HG02588 (cell line): ENCODE data around the gene UCHL3.

Source experiments
- ATAC-seq: cut with Tn5 transposase; IDR thresholded peaks from one replicate; pipeline ENCODE4 v1.9.1; 2021; ENCODE audit warnings: mild to moderate bottlenecking, moderate library complexity; ENCODE audit not compliant: unreplicated experiment

The UCHL3 gene

DNA sequence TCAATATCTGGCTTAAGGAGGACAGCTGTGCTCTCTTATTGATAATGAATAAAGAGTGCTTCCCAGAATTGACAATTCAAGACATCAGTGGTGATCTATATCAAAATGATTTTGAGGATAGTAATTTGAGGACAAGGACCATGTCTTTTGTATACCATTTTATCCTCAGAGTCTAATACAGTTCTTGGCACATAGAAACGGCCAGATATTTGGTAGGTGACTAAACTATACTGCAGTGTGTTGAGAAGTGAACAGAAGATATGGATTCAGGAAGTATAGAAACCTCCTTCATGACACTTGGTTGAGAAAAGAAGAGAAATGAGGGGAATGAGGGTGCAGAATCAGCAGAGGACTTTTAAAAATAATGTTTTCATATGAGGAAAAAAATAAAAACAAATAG, 70.4 kb downstream of the UCHL3 start:
- no peak for ATAC-seq

DNA sequence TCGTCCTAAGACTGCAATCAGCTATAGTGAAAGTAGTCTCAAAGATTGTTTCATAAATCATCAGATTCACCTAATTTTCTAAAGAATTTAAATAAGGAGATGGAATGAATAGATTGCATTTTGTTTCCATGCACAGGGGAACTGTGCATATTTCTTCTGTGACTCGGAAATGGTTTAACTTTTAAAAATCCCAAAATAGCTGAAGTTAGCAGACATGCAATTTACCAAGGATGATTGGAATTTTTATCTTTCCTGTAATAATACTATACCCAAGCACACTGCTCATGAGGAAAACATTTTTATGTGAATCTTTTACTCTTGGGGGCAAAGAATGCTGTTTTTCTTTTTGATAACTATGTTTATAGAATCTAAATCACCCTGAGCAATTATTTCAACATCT, 71.6 kb downstream of the UCHL3 start:
- no peak for ATAC-seq

DNA sequence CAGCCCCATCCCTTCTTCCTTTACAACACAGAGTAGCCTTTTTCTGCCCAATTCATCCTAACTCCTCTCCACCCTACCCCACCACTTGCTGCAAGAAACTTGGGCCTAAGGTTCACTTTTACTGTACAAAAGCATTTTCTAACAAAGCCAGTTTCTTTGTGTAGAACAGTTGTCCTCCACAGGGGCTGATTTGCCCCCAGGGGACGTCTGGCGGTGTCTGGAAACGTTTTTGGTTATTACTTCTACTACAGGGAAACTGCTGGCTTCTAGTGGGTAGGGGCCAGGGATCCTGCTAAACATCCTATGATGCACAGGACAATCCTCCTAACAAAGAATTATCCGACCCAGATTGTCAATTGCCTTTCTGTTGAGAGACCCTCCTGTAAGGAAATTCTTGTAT, 79.2 kb downstream of the UCHL3 start:
- no peak for ATAC-seq

DNA sequence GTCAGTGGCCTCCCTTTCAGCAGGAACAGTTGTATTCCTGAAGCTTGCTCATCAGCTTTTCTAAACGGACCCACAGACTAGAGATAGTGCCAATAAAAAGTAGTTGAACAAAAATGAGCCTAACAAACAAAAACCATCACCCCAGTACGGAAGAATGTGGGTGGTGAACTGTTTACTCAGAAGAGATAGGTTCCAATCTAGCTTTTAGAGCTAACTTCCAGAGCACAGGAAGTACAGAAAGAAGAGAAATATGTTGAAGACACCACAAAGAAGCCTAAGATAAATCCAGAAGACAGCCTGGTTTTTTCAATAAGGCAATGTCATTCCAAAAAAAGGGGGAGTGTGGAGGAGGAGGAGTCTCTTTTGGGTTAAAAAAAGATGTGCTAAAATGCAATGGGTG, 83.7 kb downstream of the UCHL3 start:
- no peak for ATAC-seq

DNA sequence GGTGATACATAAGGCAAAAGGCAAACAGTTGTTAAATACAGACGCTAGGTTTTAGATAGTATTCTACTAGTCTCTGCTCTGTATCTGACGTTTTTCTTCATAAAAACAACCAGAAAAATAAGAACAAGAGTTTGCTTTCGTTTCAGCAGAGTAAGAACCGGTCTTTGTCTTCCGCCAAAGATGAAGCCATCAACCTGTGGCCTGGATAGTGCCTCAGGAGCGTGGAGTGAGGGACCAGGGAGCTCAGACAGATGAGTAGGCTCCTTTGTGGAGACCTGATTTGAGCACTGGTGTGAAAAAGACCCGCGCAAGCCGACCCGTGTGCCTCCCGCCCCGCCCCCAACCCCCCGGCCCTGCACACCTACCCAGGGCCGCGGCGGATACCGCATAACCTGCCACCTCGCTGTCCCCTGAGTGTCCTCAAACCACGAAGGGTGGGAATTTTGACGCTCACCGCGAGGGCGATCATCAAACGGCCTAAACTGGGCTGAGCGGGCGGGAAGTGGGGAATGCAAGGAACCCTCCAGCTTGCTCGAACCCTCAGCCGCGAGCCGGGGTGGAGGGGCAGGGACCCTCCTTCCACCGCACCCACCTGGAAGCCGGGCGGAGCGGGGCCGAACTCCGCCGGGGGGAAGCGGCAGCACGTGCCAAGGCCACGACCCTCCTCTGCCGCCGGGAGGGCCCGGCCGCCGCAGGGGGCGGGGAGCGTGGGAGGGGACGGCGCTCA, 85.7 kb downstream of the UCHL3 start:
- no peak for ATAC-seq

DNA sequence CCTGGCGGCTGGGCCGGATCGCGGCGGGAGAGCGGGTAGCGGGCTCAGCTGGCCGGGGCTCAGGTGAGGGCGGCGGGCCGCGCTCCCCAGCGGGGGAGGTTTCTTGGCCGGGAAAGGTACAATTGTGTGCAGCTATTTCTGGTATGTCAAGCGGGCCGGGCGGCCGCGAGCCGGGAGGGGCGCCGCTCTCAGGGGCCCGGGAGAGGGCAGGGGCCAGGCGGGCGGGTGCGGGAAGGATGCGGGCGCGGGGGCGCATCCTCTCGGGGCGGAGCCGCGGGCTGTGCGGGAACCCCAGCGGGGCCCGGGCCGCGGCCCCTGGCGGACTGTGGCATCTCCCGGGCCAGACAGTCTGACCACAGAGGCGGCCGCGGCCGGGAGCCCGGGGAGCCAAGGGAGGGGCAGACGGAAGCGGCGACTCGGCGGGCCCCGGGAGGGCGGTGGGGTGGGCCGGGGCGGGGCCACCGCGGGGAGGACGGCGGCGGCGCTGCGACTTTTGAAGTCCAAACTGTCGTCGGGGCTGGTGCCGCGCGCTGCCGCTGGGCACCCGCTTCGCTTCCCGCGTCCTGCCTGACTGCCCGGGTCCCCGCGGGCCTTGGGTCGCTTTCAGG, 86.3 kb downstream of the UCHL3 start, which contains the start of gene LMO7:
Gene LMO7, plus strand, starts transcription at position 503 of the 608 bp plus-strand sequence. CDS start 328 bp downstream, outside the sequence.
- ATAC-seq: peak; percentile 60

DNA sequence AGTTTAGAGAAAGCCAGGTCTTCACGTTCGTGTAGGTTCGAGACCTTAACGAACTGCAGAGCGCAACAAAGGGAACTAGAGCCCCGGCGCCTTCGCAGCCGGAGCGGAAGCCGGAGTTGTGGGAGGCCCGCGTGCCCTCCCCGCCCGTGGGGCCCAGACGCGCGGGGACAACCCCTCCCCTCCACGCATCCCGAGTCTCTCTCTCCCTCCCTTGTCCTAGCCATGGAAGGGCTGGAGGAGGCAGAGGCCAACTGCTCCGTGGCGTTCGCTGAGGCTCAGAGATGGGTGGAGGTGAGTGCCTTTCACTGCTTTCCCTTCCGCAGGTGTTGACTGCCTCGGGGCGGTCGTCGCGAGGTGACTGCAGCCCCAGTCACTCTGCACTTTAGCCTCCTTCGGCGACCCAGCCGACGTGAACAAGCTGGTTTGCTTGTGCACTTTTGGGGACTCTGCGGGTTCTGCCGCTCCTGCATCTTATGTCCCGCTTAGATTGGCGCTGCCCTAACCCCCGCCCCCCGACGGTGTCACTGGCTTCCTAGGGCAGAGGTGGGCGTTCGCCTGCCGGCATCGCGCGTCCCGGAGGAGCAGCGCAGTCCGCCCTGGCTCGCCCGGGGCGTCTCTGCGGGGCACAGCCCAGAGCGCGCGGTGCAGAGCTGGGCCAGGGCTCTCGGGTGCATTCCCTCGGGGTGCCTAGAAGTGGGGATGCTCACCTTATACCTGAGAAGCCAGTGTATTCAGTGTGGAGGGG, 87.0 kb downstream of the UCHL3 start:
- peak; percentile 47 for ATAC-seq

DNA sequence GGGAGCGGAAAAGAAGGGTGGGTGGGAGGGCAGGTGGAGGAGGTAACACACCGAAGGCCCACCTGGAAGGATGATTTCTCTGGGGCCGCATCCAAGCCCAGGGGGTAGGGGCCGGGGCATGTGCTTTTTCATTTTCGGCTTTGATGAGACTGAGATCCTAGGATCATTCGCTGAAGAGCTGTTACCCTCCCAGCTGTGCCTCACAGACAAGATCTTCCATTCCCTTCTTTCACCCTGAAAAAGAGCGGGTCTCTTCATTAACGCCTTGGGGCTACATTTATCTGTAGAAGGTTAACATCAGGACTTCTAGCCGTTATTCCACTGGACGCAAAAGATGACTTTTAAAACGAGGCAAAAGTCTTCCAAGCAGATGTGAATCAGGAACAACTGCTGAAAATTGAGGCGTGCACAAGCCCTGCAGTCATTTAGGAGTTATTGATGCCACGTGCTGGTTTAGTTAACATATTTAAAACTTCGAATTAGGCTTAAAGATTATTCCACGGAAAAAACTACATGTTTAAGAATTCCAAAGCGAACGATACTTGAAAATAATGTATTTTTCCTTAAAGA, 87.7 kb downstream of the UCHL3 start:
- ATAC-seq: no peak

DNA sequence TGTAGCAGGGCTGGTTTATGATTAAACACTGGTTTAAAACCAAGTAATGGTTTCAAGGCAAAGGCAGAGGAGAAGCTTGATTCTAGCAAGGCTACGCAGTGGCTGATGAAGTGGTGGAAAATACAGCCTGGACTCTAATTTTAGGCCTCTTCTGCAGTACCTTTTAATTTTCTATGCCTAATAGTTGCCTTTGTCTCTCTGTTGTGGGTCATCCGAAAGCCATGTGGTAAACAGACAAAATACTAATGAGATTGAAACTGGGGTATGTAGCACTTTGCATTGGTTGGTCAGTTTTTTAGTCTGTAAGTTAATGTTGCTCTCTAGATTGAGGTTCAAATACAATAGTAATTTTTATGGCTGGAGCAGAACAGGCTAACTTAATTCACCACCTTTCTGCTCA, 89.9 kb downstream of the UCHL3 start:
- ATAC-seq: no peak

DNA sequence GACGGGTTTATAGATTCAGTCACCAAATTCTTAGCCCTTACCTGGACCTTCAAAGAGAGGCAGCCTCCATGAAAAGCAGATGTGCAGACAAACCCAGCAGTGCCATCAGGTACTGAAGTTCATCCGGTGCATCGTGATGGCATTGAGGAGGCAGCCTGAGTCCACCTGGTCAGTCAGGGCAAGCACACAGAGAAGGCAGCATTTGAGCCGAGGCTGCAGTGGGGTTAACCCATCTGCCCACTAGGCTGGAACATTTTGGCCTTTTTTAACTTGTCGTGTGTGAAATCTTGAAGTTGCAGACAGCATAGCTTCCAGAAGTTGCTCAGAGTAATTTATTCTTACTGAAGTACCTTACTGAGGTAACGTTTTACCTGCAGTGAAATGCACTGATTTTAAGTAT, 91.4 kb downstream of the UCHL3 start:
- ATAC-seq: no peak

DNA sequence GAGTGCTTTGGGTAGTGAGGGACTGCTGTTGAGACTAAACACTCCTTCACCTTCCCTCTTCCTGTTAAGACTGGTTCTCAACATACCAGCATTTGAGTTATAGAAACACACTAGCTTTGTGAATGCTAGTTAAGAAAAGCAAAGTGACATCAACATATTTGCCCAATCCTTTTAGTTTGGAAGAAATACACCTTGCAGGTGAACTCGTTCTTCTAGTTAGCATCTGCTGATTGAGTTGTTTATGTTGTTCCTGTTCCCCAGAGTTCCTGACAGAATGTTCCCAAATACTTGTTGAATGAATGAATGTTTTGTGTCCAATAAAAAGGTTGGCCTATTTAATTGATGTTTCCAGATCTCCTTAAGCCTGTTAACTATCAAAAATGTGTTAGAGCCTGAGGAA, 93.6 kb downstream of the UCHL3 start:
- ATAC-seq: no peak

DNA sequence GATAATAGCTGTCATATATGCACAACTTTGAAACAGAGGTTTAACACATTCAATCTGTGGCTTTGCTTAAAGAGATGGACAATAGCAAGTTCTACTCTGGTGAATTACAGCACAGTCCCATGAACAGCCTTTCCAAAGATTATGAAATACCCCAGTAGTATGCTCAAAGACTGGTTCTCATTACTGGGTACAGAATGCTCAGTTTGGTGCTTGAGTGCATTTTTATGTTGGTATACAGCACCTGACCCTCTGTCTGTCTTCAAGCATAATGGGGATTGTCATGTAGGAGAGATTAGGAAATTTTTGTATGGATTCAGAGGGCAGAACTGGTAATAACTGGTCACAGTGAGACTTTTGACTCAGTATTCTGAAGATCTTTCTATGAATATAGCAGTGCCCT, 94.1 kb downstream of the UCHL3 start:
- ATAC-seq: no peak

DNA sequence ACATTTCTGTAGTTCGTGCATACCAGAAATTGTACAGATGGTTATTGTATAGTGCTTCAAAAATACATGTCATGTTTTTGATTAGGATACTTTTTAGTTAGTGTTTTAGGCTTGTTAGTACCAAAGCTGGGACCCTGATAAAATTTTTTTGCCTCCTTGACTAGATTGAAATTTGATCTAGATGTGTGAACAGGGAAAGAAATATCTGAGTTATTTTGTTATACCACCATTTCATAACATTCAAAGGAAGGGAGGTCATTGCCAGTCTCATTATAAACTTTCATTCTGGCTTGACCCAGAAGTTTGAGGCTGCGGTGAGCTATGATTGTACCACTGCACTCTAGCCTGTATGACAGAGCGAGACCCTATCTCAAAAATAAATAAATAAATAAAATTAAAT, 95.5 kb downstream of the UCHL3 start:
- no peak for ATAC-seq

DNA sequence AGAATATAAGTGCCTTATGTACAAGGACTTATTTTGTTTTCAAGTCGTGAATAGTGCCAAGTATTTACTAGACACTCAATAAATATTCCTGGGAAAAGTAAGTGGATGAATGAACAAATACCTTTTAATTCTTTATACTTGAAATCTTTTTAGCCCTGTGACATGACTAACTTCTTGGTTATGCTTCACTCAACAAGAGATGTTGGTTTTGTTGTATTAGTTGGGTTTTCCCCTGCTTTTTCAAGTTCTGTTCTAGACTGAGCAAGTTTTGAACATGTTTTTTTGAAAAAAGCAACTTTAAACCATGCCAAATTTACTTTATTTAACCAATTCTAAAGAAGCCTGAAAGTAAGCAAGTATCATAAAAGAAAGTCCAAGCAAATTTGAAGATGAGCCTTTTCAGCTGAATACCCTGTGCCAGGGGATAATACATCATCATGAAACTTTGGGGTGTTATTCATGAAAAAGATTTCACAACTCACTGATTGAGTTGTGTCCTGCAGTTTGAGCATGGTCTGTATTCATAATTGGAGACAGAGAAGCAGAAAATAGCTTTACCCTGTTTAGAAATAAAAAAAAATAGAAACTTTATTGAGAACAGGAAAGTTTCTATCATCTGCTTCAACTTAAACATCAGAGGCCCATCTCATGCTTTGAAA, 97.7 kb downstream of the UCHL3 start:
- ATAC-seq: peak; percentile 90

DNA sequence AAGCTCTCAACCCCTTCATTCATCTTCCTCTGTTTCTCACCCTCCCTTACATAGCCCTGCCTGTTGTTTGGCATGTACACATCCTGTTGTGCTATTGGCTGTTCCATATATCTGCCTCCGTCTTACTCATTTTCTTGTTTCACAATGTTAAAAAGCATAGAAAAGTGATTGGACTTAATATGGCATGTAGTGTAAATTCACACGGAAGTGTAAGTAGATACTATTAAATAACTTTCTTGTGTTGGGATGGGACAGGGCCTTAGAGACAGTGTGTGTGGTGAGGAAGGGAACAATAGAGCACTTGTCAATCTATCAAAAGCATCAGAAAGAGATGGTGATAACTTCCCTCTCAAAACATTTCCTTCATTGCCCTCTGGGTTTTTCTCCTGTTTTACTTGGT, 98.9 kb downstream of the UCHL3 start:
- no peak for ATAC-seq

DNA sequence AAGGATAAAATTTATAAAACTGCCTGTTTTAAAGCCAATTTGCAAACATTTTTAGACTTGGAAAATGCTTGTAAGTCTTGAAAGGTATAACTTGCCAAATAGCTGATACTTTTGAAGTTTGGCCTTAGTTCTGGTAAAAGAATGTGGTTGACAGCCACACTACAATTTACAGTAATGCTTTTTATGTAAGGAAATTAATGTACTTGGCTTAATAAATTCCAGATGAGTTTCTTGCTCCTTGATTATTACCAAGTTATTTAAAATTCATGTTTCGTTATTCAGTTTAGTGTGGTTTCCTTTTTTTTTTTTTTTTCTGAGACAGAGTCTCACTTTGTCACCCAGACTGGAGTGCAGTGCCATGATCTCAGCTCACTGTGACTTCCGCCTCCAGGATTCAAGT, 101.4 kb downstream of the UCHL3 start:
- no peak for ATAC-seq

DNA sequence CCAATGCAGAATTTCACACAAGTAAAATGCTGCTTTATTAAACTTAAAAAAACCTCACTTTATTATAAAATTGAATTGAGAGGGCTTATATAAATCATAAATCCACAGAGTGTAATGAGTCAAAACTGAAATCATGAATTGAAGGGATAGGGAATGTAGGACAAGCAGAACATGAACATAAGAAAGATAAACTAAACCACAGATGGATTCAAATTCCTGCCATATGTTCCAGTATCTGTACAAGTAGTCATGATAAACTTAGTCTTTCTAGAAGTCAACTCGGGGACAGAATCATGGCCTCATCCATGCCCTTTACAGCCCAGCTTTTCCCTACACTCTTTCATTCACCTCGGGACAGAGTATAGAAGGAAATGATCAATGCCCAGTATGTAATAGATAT, 103.1 kb downstream of the UCHL3 start:
- ATAC-seq: no peak
